GM21723 (cell line): ENCODE measurements around the gene KIAA0040.

Experiments
- ATAC-seq: cut with Tn5 transposase; IDR thresholded peaks from one replicate; pipeline ENCODE4 v1.9.1; 2021; ENCODE audit warnings: mild to moderate bottlenecking, moderate library complexity; ENCODE audit not compliant: unreplicated experiment

The KIAA0040 gene

DNA sequence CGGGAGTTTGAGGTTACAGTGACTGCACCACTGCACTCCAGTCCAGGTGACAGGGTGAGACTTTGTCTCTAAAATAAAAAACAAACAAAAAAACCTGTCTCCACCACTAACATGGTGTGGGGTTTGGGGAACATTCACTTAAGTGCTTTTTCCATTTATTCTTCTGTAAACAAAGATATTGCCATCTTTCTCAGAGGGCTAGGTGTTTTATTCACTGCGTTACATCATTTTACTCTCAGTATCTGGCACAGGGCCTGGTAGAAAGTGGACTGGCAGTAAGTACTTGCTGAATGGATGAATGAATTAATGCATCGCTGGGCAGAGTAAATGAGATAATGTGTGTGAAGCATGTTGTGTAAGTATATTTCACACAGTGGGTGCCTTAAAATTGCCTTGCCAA, 20.1 kb downstream of the KIAA0040 start:
- ATAC-seq, result no peak

GRCh38 chr1:175171036-175171913, 21.3 kb downstream of the KIAA0040 start:
- ATAC-seq, result no peak

GRCh38 chr1:175169286-175170018, 23.1 kb downstream of the KIAA0040 start:
- ATAC-seq, result no peak

- ATAC-seq, result no peak
Observed at GRCh38 chr1:175168782-175169181, 23.8 kb downstream of the KIAA0040 start.

GRCh38 chr1:175167861-175168260, 24.7 kb downstream of the KIAA0040 start:
- no peak for ATAC-seq

DNA sequence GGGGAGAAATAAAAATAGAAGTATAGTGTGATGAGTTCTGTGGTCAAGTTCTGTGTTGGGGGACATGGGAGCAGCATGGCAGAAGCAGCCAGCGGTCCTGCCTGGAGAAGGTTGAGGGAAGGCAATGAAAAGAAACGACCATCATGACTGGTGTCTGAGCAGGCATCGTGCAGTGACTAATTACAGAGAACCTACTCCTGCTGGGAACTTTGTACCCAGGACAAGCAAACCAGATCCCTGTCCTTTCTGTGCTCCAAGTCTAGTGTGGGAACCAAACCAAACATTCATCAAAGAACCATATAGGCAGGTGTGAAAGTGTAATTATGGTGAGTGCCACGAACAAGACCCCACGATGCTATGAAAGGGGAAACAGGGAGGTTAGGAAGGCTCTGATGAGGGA, 25.8 kb downstream of the KIAA0040 start:
- ATAC-seq, result no peak

DNA sequence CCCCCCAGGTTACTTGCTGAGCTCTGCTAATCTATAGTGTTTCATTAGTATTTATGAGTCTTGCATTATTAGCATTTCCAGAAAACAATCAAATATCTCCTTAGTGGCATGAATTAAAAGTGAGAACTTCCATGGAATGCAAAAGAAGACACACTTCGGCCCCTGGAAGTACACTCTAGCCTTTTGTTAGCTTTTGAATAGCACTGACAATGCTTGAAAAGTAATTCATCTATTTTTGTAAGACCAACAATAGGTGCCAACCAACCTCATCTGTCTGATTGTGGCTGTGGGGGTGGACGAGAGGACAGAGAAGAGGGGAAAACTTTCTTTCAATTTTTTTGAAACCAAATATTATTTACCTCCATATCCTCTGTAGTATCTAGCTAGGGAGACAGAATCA, 27.8 kb downstream of the KIAA0040 start:
- no peak for ATAC-seq

GRCh38 chr1:175163702-175164101, 28.9 kb downstream of the KIAA0040 start:
- no peak for ATAC-seq

- no peak for ATAC-seq
Observed at GRCh38 chr1:175162955-175163354, 29.6 kb downstream of the KIAA0040 start.

GRCh38 chr1:175158170-175158591, 34.4 kb downstream of the KIAA0040 start:
- no peak for ATAC-seq

DNA sequence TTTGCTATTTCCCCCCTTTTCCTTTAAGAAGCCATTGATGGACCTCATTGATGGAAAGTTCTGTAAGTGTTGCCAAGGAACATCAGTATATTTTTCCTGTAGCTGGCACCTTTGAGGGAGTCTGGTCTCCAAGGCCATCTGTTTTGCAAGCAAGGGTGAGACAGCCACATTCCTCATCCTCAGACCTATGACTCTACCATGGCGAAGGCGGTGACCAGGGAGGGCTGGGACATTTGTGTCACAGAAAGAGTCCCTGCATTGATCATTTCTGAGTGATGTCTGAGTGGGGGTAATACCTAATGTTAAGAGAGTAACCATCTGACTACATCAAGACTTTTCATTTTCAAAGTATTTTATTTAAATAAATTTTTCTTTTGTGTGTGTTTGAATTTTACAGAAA, 35.4 kb downstream of the KIAA0040 start:
- no peak for ATAC-seq

DNA sequence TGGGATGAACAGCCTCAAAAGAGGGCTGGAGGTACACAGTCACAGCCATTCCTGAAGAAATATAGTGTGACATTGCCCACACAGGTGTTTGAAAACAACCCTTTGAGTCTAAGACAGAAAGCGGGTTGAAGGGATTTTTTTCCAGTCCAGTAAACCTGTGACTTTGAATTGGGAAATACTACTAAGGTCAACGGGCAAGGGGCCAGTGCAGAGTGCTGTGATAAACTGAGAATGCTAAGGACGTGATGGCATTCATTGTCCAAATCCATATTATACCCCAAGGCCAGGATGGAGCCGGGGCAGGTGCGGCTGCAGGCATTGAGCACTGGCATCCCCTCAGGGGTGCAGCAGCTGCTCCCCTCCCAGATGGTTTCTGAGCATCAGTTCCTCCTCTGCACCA, 36.6 kb downstream of the KIAA0040 start:
- no peak for ATAC-seq

- ATAC-seq, result no peak
Observed at GRCh38 chr1:175155473-175155856, 37.1 kb downstream of the KIAA0040 start.

DNA sequence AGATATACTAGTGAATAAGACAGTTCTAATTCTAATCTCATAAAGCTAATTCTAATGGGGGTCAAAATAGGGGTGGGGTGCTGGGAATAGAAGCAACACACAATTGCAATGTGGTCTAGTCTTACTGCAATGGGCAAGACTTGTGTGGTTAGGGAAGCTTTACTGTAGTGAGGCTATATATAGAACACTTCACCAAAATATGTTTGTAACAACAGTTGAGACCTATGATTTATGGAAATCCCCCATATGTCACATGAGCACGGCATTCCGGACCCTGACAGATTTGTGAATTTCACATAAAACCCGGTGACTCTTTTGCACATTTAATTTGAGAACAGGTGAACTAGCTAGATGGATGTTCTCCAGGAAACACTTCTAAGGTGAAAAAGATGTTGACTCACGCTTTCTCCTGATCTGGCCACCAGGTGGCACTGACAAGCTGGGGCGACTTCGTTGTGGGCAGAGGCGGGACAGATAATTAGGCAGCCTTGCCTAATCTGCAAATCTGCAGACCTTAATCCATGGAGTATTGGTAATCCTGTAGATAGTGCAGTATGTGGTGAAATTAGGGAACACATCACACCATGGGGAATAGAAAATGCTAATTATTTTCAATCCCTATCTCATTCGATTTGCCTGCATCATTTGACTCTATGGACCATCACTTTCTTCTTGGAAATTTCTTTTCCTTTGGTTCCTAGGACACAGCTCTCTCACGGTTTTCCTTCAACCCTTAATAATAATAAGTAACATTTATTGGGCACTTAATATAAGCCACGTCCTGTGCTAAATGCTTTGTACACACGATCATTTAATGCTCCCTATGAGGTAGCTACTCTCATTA, 37.7 kb downstream of the KIAA0040 start:
- ATAC-seq, result peak; percentile 73

DNA sequence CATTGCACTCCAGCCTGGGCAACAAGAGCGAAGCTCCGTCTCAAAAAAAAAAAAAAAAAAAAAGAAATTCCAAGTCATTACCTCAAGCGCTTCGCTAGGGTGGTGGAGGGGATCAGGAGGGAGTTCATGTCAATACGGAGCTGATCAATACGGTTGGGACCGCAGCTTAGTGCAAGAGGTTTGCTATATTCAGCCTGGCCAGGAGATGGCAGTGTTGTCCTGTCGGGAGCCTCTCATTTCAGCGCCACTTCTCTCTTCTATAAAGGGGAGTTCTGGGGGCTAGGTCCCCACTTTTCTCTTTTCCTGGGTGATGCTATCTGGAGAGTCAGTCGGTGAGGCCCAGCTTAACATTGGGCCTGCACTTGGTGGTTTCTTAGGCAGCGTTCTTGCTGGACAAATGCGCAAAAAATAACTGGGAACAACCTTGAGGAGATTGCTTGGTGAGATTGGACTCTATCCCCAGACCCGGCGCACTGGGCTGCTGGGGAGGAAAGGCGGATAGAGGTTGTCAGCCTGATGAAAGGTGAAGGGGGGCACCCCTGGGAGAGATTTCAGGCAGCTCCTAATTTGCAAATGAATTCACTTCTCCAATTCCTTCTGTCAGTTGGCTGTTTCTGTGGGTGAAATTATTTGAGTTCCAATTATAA, 40.4 kb downstream of the KIAA0040 start:
- ATAC-seq, result no peak

- ATAC-seq, result no peak
Observed at GRCh38 chr1:175150596-175151319, 41.8 kb downstream of the KIAA0040 start.

GRCh38 chr1:175148068-175148467, 44.5 kb downstream of the KIAA0040 start:
- no peak for ATAC-seq

- no peak for ATAC-seq
Observed at GRCh38 chr1:175147569-175147968, 45.0 kb downstream of the KIAA0040 start.

DNA sequence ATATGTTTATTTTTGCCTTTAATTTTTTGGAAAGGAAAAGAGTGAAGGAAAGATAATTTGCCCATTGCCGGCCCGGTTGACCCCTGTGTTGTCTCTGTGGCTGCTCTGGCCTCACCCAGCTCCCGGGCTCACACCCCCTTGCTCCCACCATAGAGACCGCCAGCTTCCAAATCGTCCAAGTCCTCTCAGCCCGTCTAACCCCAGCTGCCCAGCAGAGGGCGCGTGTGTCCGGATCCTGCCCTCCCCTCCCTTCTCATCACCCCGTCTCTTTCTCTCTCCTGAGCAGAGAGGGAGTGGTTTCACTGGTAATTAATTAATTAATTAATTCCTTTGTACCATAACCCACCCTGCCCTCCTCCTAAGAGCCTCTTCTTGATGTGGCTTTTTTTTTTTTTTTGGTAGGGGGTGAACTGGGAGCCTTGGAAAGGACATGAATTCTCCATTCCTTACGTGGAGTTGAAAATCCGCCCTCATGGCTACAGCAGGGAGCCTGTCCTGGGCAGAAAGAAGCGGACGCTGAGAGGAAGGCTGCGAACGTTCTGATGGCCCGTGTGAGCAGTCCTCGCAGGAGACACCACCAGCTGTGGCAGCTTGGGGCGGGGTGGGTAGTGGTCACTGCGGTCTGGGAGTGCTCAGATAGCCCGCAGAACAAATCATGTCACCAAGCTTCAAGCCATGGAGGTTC, 45.9 kb downstream of the KIAA0040 start:
- peak; percentile 44 for ATAC-seq
